ENCODE results near the gene SCMH1. TPM values are rescaled to one million over a fixed set of nuclear protein-coding genes. Genes with fewer than 3 reads are reported as not detected.

Gene SCMH1
- polyA plus RNA-seq, 4 donors = 36.5 to 51.5 (median 40.9) TPM

DNA sequence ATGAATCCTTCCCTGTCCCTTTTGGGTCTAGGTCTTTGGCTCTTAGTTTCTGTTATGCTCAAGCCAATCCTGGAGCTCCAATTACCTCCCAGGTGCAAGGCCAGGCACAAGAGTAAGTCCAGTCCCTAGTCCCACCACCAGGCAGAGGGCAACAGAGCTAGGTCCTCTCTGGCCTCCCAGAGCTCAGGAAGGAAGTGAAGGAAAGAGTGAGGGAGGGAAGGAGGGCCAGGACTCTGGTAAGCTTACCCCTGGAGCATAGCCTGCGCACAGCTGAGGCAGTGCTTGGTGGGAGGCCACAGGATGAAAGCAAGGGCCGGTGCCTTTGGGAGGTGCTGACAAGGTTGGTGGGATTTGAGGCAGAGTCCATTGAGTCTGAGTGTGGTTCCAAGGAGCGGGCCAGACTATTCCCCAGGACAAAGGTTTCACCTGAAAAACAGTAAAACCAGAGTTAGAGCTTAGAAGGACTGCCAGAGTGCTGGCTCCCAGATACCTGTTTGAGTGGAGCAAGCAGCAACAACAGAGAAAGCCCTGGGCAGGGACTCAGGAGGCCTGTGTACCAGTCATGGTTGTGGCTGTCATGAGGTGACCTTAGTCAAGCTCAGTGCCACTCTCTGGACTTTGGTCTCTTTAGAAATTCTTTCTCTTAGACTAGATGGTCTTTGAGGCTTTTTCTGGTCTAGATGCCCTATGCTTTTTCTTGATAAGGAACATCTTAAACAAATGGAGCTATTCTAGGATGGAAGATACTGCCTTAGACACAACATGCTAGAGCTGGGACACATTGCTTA, 204.8 kb downstream of the SCMH1 start:
- no peak for DNase-seq (ENCODE audit: low read depth in 4 of 4, low spot score in 3 of 4)

DNA sequence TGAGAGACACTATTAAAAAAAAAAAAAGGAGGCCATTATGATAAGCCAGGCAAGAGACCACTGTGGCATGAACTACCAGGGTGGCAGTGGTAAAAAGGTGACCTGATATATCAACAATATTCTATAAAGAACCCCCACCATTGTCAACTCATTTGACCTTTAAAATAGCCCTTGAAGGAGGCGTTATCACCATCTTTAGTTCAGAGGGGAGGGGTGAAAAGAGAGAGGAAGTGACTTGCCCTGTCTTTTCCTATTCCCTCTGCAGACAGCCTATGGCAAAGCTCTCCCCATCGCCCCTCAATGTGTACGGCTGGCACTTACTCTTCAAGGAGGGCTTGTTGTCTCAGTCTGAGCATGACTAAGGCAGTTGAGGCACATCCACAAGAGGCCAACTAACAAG, 208.8 kb downstream of the SCMH1 start:
- DNase-seq (ENCODE audit: low read depth in 4 of 4, low spot score in 3 of 4) = no peak

DNA sequence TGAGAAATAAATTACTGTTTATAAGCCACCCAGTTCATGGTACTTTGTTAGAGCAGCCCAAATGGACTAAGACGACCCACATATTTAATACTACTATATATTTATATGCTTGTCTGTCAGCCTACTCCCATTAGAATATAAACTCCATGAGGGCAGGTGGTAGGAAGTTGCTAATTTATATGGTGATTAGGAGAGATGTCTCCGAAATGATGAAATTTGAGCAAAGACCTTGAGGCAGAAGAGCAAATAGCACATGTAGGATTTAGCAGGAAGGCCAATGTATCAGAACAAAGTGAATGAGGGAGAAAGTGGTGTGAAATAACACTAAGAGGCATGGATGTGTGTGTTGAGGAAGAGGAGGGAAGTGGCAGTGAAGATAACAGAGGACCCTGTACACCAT, 210.0 kb downstream of the SCMH1 start:
- no peak for DNase-seq (ENCODE audit: low read depth in 4 of 4, low spot score in 3 of 4)

DNA sequence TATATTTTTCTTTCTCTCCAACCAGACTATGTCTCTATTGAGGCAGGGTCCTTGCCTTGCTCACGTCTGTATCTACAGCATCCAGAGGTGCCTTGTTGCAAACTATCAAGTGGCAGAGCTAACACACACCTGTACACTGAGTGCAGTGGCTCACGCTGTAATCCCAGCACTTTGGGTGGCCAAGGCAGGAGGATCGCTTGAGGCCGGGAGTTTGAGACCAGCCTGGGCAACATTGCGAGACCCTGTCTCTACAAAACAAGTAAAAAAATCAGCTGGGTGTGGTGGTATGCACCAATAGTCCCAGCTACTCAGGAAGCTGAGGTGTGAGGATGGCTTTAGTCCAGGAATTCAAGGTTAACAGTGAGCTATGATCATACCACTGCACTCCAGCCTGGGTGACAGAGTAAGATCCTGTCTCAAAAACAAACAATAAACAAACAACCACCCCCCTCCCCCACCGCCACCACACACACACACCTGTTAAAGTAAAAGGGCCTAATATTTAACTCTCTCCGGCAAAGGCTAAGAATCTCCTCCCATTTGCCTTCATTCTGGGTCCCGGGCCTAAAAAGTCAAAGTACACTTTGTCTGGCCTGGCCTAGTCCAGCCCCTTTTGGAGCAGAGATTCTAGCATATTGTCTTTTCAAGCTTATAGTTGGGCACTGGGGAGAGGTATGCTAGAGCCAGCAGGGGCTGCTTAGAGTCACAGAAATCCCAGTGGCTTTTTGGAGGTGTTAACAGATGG, 211.1 kb downstream of the SCMH1 start:
- no peak for DNase-seq (ENCODE audit: low read depth in 4 of 4, low spot score in 3 of 4)

DNA sequence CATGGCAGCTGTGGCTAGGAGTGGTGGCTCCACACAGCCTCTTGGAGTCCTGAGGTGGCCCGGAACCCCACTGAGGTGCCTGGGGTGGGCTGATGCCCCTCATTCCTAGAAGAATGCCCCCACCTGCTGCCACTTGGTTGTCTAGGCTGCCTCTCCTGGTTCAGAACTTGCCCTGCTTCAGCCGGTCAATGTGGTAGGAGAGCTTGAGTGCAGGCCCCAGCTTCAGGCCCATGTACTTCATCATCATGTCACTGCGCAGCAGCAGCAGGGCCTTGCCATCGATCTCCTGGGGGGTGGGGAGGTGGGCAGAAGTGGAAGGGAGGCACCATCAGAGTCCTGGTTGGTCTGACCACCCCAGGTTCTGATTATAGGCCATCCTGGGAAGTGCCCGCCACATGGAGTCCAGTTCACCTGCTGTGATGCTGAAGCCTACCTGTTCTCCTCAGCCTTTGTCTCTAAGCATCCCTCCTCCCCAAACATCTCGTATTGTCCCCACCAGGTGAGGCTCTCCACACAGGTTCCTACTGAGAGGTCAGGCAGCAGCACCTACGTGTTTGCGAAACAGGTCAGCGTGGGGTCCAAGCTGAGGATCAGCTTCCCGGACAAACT, 214.0 kb downstream of the SCMH1 start:
- no peak for DNase-seq (ENCODE audit: low read depth in 4 of 4, low spot score in 3 of 4)

DNA sequence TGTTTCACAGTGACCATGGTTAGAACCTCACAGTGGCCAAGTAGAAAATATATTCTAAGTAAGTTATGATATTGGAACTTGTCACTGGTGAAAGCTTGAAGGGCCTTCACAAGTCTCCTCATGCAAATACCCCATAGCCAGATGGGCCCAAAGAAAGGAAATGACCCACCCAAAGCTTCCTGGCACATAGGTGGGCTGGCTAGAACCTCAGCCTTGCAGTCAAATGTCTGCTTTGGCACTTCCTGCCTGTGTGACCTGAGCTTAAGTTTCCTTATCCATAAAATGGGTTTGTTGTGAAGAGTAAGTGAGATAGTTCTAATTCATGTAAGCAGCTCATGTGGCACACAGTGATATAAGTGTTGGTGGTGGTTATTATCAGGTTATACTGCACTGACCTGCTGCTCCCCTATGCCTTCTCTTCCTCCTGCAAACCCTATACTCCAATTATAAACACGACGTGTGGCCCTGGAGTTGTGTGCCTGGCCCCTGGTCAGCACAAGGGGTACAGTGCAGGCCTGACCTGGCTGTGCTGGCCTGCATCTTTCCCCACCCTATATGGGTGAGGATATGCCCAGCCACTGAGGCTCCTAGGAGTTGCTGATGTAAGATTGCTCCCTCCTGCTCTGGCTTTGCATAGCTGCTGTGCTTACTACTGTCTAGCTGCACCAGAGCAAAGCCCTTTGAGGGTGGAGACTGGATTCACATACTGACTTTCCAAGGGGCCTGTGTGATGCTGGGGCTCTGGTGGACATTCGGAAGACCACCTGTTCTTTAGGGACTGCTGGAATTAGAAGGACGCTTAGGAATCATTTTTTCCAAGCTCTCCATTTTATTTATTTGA, 215.9 kb downstream of the SCMH1 start:
- DNase-seq (ENCODE audit: low read depth in 4 of 4, low spot score in 3 of 4) = no peak

DNA sequence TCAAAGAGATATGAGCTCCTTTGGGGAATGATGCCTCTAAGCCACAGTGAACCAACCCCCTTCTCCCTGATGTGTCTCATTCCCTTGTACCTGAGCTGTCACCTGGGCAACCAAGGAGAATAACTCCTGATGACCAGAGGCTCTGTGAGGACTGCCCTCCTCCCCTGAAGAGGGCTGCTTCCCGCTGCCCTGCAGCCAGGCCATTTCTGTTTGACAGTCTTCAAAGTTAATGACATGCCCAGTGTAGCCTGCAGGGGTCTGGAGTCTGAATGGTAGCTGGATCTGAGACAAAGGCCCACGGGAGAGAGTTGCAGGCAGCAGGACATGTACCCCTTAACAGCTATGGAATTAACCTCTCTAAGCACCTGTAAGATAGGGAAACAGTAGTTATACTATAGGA, 217.2 kb downstream of the SCMH1 start:
- no peak for DNase-seq (ENCODE audit: low read depth in 4 of 4, low spot score in 3 of 4)

DNA sequence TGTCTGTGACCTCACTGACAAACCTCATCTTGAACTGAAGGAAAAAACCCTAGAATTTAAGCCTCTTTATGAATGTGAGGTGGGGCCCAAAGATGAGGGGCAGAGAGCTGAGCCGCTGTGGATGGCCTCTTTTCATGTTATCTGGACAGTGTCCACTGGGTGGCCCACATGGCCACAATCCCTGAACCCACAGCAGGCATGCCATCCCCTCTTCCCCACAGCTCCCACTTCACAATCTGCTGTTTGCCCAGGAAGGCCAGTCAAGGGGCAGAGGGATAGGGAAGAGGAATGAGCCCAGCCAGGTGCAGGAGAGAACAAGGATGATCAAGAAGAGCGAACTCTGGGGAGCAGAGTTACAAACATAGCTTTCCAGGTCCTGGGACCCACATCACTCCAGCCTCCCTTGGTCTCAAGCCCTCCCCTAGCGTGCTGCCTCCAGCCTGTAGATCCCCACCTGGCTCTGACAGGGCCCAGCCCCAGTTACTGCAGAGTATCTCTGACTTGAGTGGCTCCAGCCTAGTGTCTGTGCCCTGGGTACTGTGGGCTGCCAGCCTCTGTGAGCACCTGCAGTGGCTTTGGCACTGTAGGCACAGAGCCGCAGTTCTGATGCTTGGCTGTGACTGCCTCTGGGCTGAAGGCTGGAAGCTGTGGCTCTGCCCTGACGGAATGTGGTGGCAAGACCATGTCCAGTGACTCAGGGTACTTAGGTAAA, 218.7 kb downstream of the SCMH1 start:
- DNase-seq (ENCODE audit: low read depth in 4 of 4, low spot score in 3 of 4) = no peak

DNA sequence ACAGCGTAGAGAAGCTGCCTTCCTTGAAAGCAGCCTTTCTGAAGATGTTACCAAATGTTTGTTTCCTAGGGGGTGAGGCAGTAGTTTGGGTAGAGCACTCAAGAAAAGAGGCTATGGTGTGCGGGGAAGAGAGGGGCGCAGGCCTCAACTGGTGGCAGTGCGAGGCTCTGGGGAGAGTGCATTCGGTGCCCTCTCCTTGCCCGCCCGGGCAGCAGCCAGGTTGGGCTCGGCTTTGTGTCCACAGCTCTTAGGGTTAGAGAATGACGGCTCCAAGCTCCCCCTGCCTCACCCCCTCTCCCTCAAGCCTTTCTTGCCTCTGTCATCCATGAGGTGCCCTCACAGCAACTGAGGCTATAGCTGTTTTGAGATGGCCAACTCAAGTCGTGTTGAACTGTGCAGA, 219.7 kb downstream of the SCMH1 start:
- no peak for DNase-seq (ENCODE audit: low read depth in 4 of 4, low spot score in 3 of 4)

DNA sequence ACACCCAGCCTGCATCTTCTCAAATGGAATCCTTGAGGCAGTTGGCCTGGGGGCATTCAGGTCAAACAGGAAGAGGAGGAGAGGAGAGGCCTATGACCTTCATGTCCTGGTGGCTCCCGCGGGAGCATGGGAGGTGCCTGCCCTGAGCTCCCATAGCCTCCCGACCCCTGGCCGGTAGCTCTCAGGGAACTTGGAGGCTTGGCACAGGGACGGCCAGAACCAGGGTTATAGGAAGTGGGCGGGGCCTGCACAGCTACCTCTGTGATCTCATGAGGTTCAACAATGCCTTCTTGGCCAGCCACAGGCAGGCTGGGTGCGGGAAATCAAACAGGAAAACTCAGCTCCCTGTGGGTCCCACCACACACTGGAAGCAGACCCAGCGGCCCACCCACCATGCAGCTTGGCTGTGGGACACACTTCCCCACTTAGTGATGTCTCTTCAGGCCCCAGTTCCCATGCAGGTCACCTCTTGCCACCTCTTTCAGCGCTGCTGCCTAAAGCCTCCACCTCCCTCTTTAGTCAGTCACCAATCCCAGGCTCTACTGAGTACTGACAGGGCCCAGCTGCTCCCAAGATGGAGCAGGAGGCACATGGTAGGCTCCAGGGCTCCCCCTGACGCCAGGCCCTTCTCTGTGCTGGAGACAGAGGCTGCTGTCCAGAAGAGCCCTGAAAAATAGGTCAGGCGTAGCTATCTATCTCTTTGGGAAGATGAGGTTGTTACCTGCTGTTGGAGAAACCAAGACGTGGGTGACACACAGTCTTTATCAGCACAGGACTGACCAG, 220.4 kb downstream of the SCMH1 start, which contains the start of gene SLFNL1:
Gene SLFNL1 (minus strand): TSS at position 200 of the 783 bp plus-strand sequence. CDS start 1,065 bp downstream, outside the sequence.
- DNase-seq (ENCODE audit: low read depth in 4 of 4, low spot score in 3 of 4) = peak in 3 of 4 donors; percentile 31 to 49 (median 33)

DNA sequence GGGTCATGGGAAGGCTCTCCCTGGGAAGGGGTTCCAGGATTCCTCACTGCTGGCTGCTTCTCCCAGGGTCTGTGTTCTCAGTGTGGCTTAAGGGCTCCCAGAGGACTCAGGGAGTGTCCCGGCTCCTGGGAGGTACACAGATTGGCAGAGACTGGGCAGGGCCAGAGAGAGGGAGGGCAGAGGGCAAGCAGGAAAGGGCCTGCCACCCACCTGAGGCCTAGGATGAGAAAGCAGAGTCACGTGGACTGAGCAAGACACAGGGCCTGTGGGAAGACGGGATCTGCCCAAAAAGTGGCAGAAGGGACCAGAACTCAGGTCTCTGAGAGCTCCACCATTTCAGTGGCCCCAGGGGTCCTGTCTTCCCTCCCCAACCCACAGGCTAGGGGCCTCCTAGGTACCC, 221.5 kb downstream of the SCMH1 start:
- DNase-seq (ENCODE audit: low read depth in 4 of 4, low spot score in 3 of 4) = no peak

DNA sequence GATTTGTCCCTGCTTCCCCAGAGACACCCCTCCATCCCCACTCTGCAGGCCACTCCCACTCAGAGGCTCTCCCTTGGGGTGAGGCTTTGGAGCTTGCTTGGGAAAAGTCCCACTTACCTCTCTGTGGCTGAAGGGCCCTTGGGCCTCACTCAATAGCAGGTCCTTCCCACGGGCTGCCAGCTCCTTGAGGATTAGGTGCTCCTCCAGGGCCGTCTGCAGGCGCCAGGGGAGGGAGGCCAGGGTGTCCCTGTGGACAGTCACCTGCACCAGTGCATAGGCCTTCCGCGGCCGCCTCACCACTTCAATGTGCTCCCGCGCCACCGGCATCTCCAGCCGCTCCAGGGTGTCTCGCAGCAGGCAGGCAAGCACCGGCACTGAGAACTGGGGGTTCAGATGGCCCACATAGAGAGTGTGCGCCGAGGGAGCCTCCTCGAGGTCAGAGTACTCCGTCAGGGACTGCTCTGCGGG, 222.0 kb downstream of the SCMH1 start:
- no peak for DNase-seq (ENCODE audit: low read depth in 4 of 4, low spot score in 3 of 4)

DNA sequence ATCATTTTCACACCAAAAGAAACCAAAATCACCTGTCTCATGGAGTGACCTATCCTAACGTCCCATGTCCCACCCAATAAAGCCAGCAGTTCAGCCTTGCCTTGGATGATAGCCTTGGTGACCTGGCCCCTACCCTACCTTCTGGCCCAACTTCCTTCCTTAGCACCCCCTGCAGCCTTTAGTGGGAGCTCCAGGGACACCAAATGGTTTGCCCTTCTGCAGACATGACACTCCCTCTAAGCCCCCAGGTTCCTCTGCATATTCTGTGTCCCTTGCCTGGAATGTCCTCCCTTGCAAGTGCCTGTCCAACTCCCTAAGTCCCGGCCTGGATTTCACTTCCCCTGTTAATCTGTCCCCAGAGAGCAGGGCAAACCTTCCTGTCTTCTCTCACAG, 222.8 kb downstream of the SCMH1 start:
- DNase-seq (ENCODE audit: low read depth in 4 of 4, low spot score in 3 of 4) = no peak

DNA sequence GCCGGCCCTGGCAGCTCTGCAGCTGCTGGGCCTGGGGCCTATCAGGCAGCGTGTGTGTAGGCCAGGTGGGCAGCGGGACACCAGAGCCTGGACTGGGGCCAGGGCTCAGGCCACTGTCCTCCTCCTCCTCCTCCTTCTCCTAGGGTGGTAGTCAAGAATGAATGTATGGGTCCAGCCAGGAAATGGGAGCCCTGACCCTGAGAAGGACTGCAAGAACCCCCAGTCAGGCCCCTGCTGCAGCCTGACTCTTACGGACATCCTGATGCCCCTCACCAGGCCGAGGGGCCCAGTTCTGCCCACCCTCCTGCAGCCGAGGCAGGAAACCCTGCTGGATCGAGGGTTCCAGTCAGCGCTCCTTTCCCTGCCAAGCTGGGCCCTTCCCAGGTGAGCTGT, 224.1 kb downstream of the SCMH1 start:
- DNase-seq (ENCODE audit: low read depth in 4 of 4, low spot score in 3 of 4) = no peak

DNA sequence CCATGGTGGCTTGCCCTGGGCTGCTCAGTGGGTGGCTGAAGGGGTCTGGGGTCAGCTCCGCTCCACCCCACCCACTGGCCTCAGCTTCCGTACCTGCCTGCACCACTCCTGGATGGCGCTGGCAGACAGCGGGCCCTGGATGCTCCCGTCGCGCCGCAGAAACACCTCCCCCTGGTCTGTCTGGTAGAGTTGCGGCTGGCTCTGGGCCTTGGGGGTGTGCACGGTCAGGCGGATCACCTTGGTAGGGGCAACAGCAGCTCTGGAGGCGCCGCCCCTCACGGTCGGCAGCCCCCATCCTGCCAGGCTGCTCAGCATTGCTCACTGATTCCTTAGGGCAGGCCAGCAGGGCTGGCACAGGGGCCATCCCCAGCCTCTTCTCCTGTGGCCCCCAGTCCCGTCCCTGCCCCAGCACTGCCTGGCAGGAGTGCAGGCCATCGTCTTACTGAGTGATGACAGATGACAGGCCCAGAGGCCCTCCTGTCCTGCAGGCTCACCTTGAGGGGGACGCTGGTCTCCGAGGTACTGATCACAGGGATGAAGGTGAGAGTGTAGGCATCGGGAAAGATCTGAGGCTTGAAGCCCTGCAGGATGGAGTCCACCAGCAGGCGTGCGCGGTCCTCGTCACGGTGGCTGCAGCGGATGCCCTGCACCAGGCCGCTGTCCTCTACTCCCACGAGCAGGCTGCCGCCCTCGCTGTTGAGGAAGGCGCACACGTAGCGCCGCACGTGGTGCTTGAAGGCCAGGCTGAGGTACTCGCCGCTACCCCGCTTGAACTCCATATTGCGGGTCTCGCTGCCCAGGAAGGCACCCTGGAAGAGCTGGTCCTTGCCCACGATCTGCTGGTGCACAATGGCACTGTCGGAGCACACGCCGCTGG, 224.7 kb downstream of the SCMH1 start:
- DNase-seq (ENCODE audit: low read depth in 4 of 4, low spot score in 3 of 4) = no peak

DNA sequence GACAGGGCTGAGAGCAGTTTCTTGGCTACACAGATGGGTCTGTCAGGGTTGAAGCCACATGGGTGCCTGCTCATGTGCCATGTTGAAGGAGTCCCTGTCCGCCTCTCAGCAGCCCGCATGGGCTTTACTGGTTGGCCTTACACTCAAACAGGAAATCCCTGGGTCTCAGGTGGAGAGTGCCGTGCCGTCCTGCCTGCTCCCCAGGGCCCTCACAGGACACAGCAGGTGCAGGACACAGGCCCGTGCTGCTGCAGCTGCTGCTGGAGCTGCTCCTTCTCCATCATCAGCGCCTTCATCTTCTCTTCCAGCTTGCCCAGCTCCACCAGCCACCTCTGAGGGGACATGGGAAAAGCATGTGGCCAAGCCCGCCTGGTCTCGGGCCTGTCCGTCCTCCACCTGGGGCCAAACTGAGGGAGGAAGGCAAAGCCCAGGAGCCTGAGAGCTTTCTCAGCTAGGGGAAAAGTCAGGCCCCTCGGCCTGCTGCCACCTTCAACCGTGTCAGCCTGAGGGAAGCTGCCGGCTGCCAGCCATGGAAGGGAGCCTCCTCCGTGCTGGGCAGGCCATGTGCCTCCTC, 226.1 kb downstream of the SCMH1 start:
- no peak for DNase-seq (ENCODE audit: low read depth in 4 of 4, low spot score in 3 of 4)

DNA sequence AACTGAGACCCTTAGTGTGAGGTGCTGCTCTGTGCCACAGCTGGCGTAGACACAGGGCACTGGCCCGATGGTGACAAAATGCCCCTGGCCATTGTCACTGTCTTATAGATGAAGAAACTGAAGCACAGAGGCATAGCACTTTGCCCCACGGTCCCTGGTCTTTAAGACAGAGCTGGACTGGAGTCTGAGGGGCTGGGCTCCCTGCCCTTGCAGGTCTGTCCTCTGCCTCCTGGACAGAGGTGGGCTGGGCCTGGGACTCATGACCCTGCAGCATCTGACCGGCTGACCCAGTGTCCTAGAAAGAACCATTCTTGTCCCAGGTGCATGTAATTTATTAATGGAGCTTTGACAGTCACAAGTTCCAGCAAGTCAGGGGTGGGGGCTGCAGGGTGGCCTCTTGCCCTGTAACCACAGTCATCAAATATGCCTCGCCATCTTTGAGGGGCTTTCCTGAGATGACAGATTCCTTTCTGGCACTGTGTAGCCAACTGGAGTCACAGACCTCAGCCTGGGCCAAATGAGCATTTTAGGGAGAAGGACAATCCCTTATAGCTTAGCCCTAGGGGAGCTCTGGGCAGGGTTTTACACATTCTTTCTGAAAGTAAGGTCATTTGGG, 226.7 kb downstream of the SCMH1 start:
- DNase-seq (ENCODE audit: low read depth in 4 of 4, low spot score in 3 of 4) = no peak

All from left renal pelvis (tissue), 4 donors.